ENCODE results near the gene ALOXE3. TPM values are rescaled to one million over a fixed set of nuclear protein-coding genes. Genes with fewer than 3 reads are reported as not detected.

Gene ALOXE3
- total and polyA plus RNA-seq, 4 donors: not detected

DNA sequence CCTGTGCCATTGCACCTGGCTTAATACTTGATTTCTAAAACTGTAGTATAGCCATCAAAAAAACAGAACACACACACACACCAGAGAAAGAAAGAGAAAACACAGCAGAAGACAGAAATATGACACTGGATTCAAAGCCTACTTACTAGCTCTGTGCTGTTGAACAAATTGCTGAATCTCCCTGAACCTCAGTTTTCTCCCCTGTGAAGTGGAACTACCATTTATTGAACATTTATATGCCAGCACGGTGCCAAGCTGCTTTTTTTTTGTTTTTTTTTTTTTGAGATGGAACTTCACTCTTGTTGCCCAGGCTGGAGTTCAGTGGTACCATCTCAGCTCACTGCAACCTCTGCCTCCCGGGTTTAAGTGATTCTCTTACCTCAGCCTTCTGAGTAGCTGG is 17.6 kb downstream of the ALOXE3 start:
- H3K4me3 ChIP-seq (ENCODE audit: low read depth in 1 of 3, low read length in 3 of 3): no peak overlapping the region
- TF ChIP-seq RAD21 (IDR thresholded peaks at IDR 0.05) (no peak), GABPA (IDR thresholded peaks at IDR 0.05 in 1 of 2, conservative IDR thresholded peaks at IDR 0.05 in 1 of 2) (no peak), JUND (IDR thresholded peaks at IDR 0.05) (no peak), FOXA2 (IDR thresholded peaks at IDR 0.05) (no peak), YY1 (IDR thresholded peaks at IDR 0.05) (no peak), HNF4A (conservative IDR thresholded peaks at IDR 0.05) (no peak), FOXA1 (IDR thresholded peaks at IDR 0.05) (no peak), TAF1 (conservative IDR thresholded peaks at IDR 0.05) (no peak), RXRA (IDR thresholded peaks at IDR 0.05) (no peak)
- TF ChIP-seq, protein P1, sequence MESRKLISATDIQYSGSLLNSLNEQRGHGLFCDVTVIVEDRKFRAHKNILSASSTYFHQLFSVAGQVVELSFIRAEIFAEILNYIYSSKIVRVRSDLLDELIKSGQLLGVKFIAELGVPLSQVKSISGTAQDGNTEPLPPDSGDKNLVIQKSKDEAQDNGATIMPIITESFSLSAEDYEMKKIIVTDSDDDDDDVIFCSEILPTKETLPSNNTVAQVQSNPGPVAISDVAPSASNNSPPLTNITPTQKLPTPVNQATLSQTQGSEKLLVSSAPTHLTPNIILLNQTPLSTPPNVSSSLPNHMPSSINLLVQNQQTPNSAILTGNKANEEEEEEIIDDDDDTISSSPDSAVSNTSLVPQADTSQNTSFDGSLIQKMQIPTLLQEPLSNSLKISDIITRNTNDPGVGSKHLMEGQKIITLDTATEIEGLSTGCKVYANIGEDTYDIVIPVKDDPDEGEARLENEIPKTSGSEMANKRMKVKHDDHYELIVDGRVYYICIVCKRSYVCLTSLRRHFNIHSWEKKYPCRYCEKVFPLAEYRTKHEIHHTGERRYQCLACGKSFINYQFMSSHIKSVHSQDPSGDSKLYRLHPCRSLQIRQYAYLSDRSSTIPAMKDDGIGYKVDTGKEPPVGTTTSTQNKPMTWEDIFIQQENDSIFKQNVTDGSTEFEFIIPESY (IDR thresholded peaks at IDR 0.05): no peak
- TF ChIP-seq, protein P2, sequence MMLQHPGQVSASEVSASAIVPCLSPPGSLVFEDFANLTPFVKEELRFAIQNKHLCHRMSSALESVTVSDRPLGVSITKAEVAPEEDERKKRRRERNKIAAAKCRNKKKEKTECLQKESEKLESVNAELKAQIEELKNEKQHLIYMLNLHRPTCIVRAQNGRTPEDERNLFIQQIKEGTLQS (IDR thresholded peaks at IDR 0.05): no peak
- TF ChIP-seq, protein P3, sequence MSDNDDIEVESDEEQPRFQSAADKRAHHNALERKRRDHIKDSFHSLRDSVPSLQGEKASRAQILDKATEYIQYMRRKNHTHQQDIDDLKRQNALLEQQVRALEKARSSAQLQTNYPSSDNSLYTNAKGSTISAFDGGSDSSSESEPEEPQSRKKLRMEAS (IDR thresholded peaks at IDR 0.05): no peak
- H3K9me3 ChIP-seq (ENCODE audit: control insufficient read depth in 4 of 4, low read length in 3 of 4): no peaks in the 10 kb centered on the region
- H3K27me3 ChIP-seq (ENCODE audit: control insufficient read depth in 4 of 4, insufficient read depth in 4 of 4, low read length in 3 of 4): peaks cover 0 to 7% (median 0%) of the 10 kb centered on the region in 4 donors
- H3K27ac ChIP-seq (ENCODE audit: low read depth in 1 of 2, low read length in 2 of 2): no peak overlapping the region
- H3K4me1 ChIP-seq (ENCODE audit: control insufficient read depth in 4 of 4, insufficient read depth in 4 of 4, low read length in 3 of 4): no peaks in the 10 kb centered on the region
- WGBS: 89% methylated on average over 2 of the region's 2 CpGs
- no peak for DNase-seq (ENCODE audit: low spot score)
- H3K36me3 ChIP-seq (ENCODE audit: control insufficient read depth in 4 of 4, insufficient read depth in 3 of 4, low read depth in 1 of 4, low read length in 3 of 4): no peaks in the 10 kb centered on the region
- H3K9ac ChIP-seq (ENCODE audit: low read depth in 1 of 2, low read length in 2 of 2): no peak overlapping the region

DNA sequence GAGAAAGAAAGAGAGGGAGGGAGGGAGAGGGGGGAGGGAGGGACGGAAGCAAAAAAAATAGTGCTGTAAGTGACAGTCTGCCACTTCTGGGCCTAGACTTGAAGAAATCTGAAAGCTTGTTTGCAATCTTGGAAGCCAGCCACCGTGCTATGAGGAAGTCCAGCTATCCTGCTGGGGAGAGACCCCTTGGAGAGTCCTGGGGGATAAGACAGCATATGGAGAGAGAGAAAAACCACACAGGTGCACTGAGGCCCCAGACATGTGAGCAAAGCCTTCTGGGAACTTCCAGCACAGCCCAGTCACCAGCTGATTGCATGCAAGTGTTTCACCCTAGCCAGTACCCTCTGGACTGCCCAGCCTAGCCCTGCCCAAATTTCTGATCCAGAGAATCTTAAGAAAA is 18.2 kb downstream of the ALOXE3 start:
- Histone ChIP-seq H3K27me3 (ENCODE audit: control insufficient read depth in 4 of 4, insufficient read depth in 4 of 4, low read length in 3 of 4) (peaks cover 0 to 7% (median 0%) of the 10 kb centered on the region in 4 donors), H3K9me3 (ENCODE audit: control insufficient read depth in 4 of 4, low read length in 3 of 4) (no peaks in the 10 kb centered on the region), H3K4me3 (ENCODE audit: low read depth in 1 of 3, low read length in 3 of 3) (no peak overlapping the region), H3K36me3 (ENCODE audit: control insufficient read depth in 4 of 4, insufficient read depth in 3 of 4, low read depth in 1 of 4, low read length in 3 of 4) (no peaks in the 10 kb centered on the region), H3K27ac (ENCODE audit: low read depth in 1 of 2, low read length in 2 of 2) (no peak overlapping the region), H3K9ac (ENCODE audit: low read depth in 1 of 2, low read length in 2 of 2) (no peak overlapping the region), H3K4me1 (ENCODE audit: control insufficient read depth in 4 of 4, insufficient read depth in 4 of 4, low read length in 3 of 4) (no peaks in the 10 kb centered on the region)
- no peak for DNase-seq (ENCODE audit: low spot score)
- TF ChIP-seq YY1 (IDR thresholded peaks at IDR 0.05) (no peak), RAD21 (IDR thresholded peaks at IDR 0.05) (no peak), EGR1 (IDR thresholded peaks at IDR 0.05; ENCODE audit: low read depth in 2 of 2) (no peak), SP1 (IDR thresholded peaks at IDR 0.05) (no peak), HNF4A (conservative IDR thresholded peaks at IDR 0.05) (no peak), GABPA (IDR thresholded peaks at IDR 0.05 in 1 of 2, conservative IDR thresholded peaks at IDR 0.05 in 1 of 2) (no peak), JUND (IDR thresholded peaks at IDR 0.05) (no peak), RXRA (IDR thresholded peaks at IDR 0.05) (no peak), FOXA2 (IDR thresholded peaks at IDR 0.05) (no peak), NR2F2 (IDR thresholded peaks at IDR 0.05) (no peak), FOXA1 (IDR thresholded peaks at IDR 0.05) (no peak), TAF1 (conservative IDR thresholded peaks at IDR 0.05) (no peak), HNF4G (IDR thresholded peaks at IDR 0.05) (no peak)
- TF ChIP-seq, protein P2 (IDR thresholded peaks at IDR 0.05): no peak
- TF ChIP-seq, protein P4, sequence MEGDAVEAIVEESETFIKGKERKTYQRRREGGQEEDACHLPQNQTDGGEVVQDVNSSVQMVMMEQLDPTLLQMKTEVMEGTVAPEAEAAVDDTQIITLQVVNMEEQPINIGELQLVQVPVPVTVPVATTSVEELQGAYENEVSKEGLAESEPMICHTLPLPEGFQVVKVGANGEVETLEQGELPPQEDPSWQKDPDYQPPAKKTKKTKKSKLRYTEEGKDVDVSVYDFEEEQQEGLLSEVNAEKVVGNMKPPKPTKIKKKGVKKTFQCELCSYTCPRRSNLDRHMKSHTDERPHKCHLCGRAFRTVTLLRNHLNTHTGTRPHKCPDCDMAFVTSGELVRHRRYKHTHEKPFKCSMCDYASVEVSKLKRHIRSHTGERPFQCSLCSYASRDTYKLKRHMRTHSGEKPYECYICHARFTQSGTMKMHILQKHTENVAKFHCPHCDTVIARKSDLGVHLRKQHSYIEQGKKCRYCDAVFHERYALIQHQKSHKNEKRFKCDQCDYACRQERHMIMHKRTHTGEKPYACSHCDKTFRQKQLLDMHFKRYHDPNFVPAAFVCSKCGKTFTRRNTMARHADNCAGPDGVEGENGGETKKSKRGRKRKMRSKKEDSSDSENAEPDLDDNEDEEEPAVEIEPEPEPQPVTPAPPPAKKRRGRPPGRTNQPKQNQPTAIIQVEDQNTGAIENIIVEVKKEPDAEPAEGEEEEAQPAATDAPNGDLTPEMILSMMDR (IDR thresholded peaks at IDR 0.05; ENCODE audit: low read depth, low read length, missing input control): no peak
- TF ChIP-seq, protein P5, sequence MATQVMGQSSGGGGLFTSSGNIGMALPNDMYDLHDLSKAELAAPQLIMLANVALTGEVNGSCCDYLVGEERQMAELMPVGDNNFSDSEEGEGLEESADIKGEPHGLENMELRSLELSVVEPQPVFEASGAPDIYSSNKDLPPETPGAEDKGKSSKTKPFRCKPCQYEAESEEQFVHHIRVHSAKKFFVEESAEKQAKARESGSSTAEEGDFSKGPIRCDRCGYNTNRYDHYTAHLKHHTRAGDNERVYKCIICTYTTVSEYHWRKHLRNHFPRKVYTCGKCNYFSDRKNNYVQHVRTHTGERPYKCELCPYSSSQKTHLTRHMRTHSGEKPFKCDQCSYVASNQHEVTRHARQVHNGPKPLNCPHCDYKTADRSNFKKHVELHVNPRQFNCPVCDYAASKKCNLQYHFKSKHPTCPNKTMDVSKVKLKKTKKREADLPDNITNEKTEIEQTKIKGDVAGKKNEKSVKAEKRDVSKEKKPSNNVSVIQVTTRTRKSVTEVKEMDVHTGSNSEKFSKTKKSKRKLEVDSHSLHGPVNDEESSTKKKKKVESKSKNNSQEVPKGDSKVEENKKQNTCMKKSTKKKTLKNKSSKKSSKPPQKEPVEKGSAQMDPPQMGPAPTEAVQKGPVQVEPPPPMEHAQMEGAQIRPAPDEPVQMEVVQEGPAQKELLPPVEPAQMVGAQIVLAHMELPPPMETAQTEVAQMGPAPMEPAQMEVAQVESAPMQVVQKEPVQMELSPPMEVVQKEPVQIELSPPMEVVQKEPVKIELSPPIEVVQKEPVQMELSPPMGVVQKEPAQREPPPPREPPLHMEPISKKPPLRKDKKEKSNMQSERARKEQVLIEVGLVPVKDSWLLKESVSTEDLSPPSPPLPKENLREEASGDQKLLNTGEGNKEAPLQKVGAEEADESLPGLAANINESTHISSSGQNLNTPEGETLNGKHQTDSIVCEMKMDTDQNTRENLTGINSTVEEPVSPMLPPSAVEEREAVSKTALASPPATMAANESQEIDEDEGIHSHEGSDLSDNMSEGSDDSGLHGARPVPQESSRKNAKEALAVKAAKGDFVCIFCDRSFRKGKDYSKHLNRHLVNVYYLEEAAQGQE (IDR thresholded peaks at IDR 0.05): no peak
- TF ChIP-seq, protein P1 (IDR thresholded peaks at IDR 0.05): no peak
- TF ChIP-seq, protein P3 (IDR thresholded peaks at IDR 0.05): no peak
- WGBS: 60% methylated on average over 2 of the region's 2 CpGs

All from liver (tissue), 9 donors.